Activated CD4-positive, alpha-beta T cell treated with anti-CD3 and anti-CD28 coated beads for 36 hours (primary cell): Measurements from ENCODE around the gene GALR2. TPM values are rescaled to one million over a fixed set of nuclear protein-coding genes. Genes with fewer than 3 reads are reported as not detected.
"Not testable (repeated sequence)": the region's sequence is repeated elsewhere in the genome, so short reads cannot be mapped to it uniquely, and the experiment has no call there.

Source experiments
- ATAC-seq: fragments of 200-7000 bp; cut with Tn5 transposase; one replicate; pipeline ENCODE4 v1.10.0; 2021; ENCODE audit warnings: mild to moderate bottlenecking, moderate library complexity
- CTCF ChIA-PET: fragments of 350-600 bp; sonication (Branson Sonifier 250); formaldehyde crosslinking; loops from one replicate; lab custom pipeline; 2021; ENCODE audit warnings: antibody characterized with exemption; lab: Charles Lee
- POLR2A ChIA-PET: fragments of 350-600 bp; sonication (Branson Sonifier 250); formaldehyde crosslinking; loops from one replicate; lab custom pipeline; 2021; ENCODE audit warnings: antibody characterized with exemption, inconsistent platforms; lab: Charles Lee
- DNase-seq: peaks from one replicate; pipeline ENCODE4 v3.0.0-alpha.2; 2020
- H3K27ac Mint-ChIP-seq: one replicate; pipeline ENCODE4 v1.8.0; 2021; ENCODE audit warnings: mixed read lengths
- H3K27me3 Mint-ChIP-seq: one replicate; pipeline ENCODE4 v1.8.0; 2021; ENCODE audit warnings: mixed read lengths
- H3K36me3 Mint-ChIP-seq: one replicate; pipeline ENCODE4 v1.8.0; 2021; ENCODE audit warnings: low read depth, mixed read lengths
- H3K4me1 Mint-ChIP-seq: one replicate; pipeline ENCODE4 v1.8.0; 2021; ENCODE audit warnings: mixed read lengths
- H3K4me3 Mint-ChIP-seq: one replicate; pipeline ENCODE4 v1.8.0; 2021; ENCODE audit warnings: mild to moderate bottlenecking, moderate library complexity, mixed read lengths
- H3K9me3 Mint-ChIP-seq: one replicate; pipeline ENCODE4 v1.8.0; 2021; ENCODE audit warnings: low read depth, mixed read lengths
- intact Hi-C, 2 experiments: fragments of 100-400 bp; cut with DNase I in 1 of 2; cut with micrococcal nuclease in 1 of 2; formaldehyde crosslinking; loops; one replicate each; pipeline versions ENCODE4 v1.14.2 to v1.15.1; 2022 to 2024; cut with DNase I, micrococcal nuclease
- total RNA-seq, 2 experiments: library from RNA; stranded (reverse); gene quantifications; one replicate each; pipeline ENCODE4 v1.2.3, GENCODE V29; 2021

The GALR2 gene
- total RNA-seq, 2 experiments from 2014 or later = 5.9 to 6.4 TPM

DNA sequence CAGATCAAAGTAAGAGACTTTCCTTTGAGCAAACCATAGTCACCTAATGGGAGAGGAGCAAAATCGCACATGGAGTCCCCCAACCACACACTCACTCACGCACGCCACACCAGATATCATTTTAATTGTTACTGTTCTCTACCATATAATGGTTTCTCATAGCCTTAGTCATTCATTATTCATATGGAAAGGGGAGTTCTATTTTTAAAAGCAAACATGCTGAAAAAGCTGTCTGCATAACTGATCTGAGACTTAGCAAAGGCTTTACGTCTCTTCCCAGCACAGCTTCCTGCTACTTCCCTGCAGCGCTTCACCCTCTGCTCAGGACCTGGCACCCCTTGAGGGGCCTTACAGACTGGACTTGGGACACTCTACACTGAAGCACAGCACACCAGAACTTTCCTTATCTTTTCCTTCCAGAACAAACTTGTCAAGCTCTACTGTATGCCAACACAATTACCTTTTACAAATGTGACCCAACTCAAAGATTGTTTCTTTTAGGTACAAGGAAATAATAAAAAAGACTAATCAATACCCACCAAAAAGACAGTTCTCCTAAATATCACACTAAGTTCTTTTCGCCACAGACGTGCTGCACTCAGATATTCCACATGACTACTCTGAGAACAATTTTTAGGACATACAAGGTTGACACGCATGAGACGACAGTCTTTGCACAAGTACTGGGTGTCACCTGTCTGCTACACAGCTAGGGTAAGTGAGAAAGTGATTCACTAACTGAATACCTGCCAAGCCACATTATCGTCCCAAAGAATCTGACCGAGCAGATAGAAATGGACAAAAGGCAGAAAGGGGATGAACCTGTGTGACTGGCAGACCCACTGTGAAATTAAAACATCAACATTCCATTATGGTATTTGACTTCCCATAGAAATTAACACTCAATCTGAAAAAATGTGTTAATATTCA lies 23.8 kb upstream of the GALR2 start:
- peak; percentile 54 for ATAC-seq
- H3K9me3 Mint-ChIP-seq = no peaks in the 10 kb centered on the region
- H3K27me3 Mint-ChIP-seq = no peaks in the 10 kb centered on the region
- no peak for DNase-seq
- H3K36me3 Mint-ChIP-seq = peaks cover 56% of the 10 kb centered on the region
- intact Hi-C loops = no loop called here
- peaks cover 36% of the 10 kb centered on the region for H3K4me1 Mint-ChIP-seq
- peak overlapping the region; percentile 9 for H3K27ac Mint-ChIP-seq
- CTCF ChIA-PET = interaction anchor here (0.6 to 0.7 kb wide), 2 partner anchors 201 to 206 kb away, joined by 3 to 4 read pairs; no protein-coding TSS in a partner anchor
- no peak overlapping the region for H3K4me3 Mint-ChIP-seq
- POLR2A ChIA-PET = no interaction called here

DNA sequence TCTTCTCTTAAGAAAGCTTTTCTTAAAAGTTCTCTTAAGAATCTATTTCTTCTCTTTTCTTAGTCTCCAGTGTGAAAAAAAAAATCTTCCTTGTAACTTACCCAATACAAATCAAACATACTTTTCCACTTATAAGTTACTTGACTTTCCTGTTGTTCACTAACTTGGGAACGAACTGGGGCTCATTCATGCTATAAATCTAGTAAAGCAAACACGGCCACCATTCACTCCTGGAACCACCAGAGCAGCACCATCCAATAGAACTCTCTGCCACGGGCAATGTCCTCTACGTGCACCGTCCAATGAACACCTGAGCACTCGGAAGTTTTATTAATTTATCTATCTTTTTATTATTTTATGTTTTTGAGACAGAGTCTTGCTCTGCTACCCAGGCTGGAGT lies 23.0 kb upstream of the GALR2 start:
- DNase-seq (no peak), ATAC-seq (no peak)
- intact Hi-C loops = no loop called here
- no peak overlapping the region for H3K4me3 Mint-ChIP-seq
- H3K27me3 Mint-ChIP-seq = no peaks in the 10 kb centered on the region
- peak overlapping the region; percentile 32 for H3K27ac Mint-ChIP-seq
- POLR2A ChIA-PET = no interaction called here
- peaks cover 58% of the 10 kb centered on the region for H3K36me3 Mint-ChIP-seq
- H3K4me1 Mint-ChIP-seq = peaks cover 41% of the 10 kb centered on the region
- CTCF ChIA-PET = no interaction called here
- no peaks in the 10 kb centered on the region for H3K9me3 Mint-ChIP-seq

DNA sequence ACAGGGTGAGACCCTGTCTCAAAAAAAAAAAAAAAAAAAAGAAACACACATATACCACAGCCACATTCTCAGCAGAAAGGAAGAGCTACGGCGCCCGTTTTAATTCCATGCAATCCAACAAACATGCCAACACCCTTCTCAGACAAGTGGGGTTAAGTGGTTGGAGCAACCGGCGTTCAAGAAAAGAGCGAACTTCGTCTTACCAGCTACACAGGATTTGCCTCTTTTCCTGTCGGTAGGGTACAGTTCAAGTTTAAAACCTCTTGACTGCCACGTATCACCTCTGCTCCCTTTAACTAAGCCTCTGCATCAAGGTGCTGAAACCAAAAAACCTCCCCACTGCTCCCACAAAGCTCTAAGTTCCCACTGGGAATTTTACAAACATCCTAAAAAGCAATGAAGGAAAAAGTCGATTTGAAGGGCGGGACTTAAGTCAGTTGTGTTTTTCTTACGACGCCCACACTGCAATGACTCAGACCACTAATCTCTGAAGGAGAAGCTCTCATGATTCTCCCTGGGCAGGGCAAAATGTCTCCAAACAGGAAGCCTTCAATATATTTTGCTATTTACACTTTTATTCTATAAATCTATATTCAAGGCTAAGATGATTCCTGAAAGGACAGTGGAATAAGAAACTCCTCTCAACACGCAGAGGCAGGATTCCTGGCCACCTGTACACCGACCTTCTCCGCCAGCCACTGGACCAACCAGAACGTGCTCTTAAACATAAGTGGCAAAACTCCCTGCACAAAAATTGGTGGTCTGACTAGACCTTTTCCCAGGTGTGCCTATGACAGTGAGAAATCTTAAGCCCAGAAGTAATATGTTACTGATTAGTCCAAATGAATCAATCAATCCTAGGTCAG lies 21.1 kb upstream of the GALR2 start:
- Mint-ChIP-seq H3K36me3 (peaks cover 63% of the 10 kb centered on the region), H3K27me3 (no peaks in the 10 kb centered on the region), H3K9me3 (no peaks in the 10 kb centered on the region), H3K27ac (peak overlapping the region; percentile 38), H3K4me1 (peaks cover 41% of the 10 kb centered on the region), H3K4me3 (no peak overlapping the region)
- CTCF ChIA-PET = interaction anchor here (0.5 to 2.2 kb wide), 7 partner anchors 9 to 226 kb away, joined by 3 to 15 read pairs (median 4); no protein-coding TSS in a partner anchor
- ATAC-seq (peak; percentile 74), DNase-seq (peak; percentile 62)
- POLR2A ChIA-PET = interaction anchor here (0.6 kb wide), 3 partner anchors 12 to 644 kb away, joined by 3 to 4 read pairs (median 3); no protein-coding TSS in a partner anchor
- intact Hi-C loops = no loop called here

DNA sequence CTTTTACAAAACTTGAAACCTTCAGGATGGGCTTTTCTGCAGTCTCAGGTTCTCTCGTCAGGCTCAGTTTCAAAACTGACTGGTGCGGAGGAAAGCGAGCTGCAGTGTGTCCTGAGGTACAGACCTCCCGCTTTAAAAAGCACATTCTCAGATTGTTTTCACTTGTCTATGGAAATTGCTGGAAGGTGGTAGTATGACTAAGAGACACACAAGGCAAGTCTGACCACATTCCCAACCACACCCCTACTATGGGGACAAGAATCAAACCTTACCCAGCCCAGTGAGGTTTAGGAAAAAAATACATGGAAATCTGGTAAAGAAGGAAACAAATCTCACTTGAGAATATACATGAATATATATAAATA lies 20.5 kb upstream of the GALR2 start:
- DNase-seq (no peak), ATAC-seq (peak; percentile 23)
- intact Hi-C loops = no loop called here
- no peaks in the 10 kb centered on the region for H3K27me3 Mint-ChIP-seq
- peaks cover 37% of the 10 kb centered on the region for H3K4me1 Mint-ChIP-seq
- peaks cover 63% of the 10 kb centered on the region for H3K36me3 Mint-ChIP-seq
- H3K9me3 Mint-ChIP-seq = no peaks in the 10 kb centered on the region
- peak overlapping the region; percentile 38 for H3K27ac Mint-ChIP-seq
- ChIA-PET POLR2A (interaction anchor here (0.6 kb wide), 1 partner anchor 12 kb away, joined by 3 read pairs; no protein-coding TSS in a partner anchor), CTCF (interaction anchor here (0.5 to 2.2 kb wide), 5 partner anchors 9 to 225 kb away, joined by 3 to 15 read pairs (median 4); no protein-coding TSS in a partner anchor)
- no peak overlapping the region for H3K4me3 Mint-ChIP-seq

DNA sequence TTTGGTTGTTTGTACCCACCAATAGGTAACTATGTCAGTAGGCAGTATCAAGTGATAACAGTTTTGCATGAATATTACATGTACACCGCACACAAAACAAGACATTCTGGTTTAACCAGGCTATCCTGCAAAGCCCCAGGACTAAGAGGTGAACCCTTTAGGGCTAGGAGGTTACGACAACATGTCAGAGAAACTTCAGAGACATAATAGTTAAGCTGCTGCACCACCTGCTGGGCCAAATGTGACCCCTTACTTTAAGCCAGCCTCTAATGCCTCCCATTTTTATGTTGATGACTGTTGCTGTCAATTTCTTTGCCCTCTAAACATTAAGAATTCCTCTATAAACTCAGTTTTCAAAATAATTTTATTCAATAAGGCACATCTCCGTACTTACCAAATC lies 17.7 kb upstream of the GALR2 start:
- H3K27me3 Mint-ChIP-seq = no peaks in the 10 kb centered on the region
- peaks cover 17% of the 10 kb centered on the region for H3K4me1 Mint-ChIP-seq
- no peak overlapping the region for H3K27ac Mint-ChIP-seq
- H3K9me3 Mint-ChIP-seq = no peaks in the 10 kb centered on the region
- DNase-seq = no peak
- CTCF ChIA-PET = interaction anchor here (1.0 to 1.7 kb wide), 2 partner anchors 9 to 42 kb away, joined by 3 to 6 read pairs; no protein-coding TSS in a partner anchor
- no peak for ATAC-seq
- POLR2A ChIA-PET = no interaction called here
- intact Hi-C loops = no loop called here
- peaks cover 60% of the 10 kb centered on the region for H3K36me3 Mint-ChIP-seq
- H3K4me3 Mint-ChIP-seq = no peak overlapping the region

DNA sequence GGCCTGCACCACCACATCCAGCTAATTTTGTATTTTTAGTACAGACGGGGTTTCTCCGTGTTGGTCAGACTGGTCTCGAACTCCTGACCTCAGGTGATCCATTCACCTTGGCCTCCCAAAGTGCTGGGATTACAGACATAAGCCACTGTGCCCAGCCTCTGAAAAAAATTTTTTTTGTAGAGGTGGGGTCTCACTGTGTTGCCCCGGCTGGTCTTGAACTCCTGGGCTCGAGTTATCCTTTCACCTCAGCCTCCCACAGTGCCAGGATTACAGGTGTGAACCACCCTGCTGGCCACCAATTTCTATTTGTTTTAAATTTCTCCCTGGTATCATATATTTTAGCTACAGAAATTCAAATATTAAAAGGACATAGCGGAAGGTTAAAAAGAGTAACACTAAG lies 16.3 kb upstream of the GALR2 start:
- H3K4me3 Mint-ChIP-seq, intact Hi-C loops, ATAC-seq, H3K27me3 Mint-ChIP-seq, DNase-seq, H3K9me3 Mint-ChIP-seq, H3K27ac Mint-ChIP-seq: not testable (repeated sequence)
- Mint-ChIP-seq H3K36me3 (peaks cover 62% of the 10 kb centered on the region), H3K4me1 (peaks cover 24% of the 10 kb centered on the region)
- POLR2A ChIA-PET = interaction anchor here (0.6 kb wide), 1 partner anchor 163 kb away, joined by 3 read pairs; no protein-coding TSS in a partner anchor
- CTCF ChIA-PET = interaction anchor here (0.6 kb wide), 1 partner anchor 25 kb away, joined by 4 read pairs; no protein-coding TSS in a partner anchor

DNA sequence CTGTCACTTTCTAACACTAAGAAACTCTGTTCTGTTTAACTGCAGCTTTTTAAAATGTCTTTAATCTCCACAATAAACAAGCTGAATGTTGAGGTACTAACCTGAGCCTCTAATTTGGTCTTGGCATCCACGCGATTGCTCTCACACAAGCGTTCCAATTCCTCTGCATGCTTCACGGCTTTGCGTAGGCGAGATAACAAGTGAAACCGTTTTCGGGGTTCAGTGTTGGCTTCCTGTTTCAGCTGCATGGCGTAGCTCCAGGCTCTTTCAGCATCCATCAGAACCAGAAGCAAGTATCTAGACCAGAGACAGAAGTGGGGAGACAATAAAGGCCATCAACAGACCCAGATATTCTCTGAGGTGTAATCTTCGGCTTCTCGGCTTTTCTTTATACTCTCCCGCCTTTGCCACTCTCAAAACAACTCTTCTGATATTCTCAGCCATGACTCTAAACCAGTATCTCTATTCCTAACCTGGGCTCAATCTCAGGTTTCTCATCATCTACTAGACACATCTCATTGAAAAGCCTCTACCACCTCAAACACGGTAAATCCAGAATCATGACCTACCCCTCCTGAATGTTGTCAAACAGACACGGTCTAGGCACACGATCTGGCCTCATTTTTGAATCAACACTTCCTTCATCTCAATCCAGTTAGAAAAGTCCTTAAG lies 10.6 kb upstream of the GALR2 start:
- peak; percentile 91 for ATAC-seq
- Mint-ChIP-seq H3K27ac (peak overlapping the region; percentile 81), H3K27me3 (no peaks in the 10 kb centered on the region), H3K4me3 (peak overlapping the region; percentile 63), H3K9me3 (no peaks in the 10 kb centered on the region), H3K4me1 (peaks cover 31% of the 10 kb centered on the region), H3K36me3 (peaks cover 66% of the 10 kb centered on the region)
- ChIA-PET POLR2A (interaction anchor here (0.6 to 1.5 kb wide), 2 partner anchors 8 to 1345 kb away, joined by 3 to 10 read pairs; partner anchors contain the start of gene SRP68), CTCF (interaction anchor here (0.6 to 3.2 kb wide), 10 partner anchors 10 to 434 kb away, joined by 3 to 16 read pairs (median 4); partner anchors contain the start of gene ZACN)
- peak; percentile 81 for DNase-seq
- intact Hi-C loops = loop anchor here in 1 of 2 experiments (1.0 kb wide), 1 partner anchor 7 kb away; no protein-coding TSS in a partner anchor

DNA sequence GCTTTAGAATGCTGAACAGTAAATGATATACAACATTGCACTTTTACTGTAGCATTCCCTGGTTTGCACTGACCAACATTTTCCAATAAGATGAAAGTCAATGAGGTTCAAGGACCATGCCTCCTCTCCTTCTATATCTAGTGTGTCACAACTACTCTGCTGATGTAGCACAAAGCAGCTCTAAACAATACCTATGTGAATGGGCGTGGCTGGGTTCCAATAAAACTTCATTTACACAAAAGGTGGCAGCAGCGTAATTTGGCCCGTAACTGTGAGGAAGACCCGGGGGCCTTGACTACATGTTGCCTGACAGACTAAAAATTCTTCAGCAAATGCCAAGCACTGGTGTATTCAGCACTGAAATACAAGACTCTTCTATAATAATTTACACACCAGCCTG lies 8.8 kb upstream of the GALR2 start:
- intact Hi-C loops = no loop called here
- H3K4me3 Mint-ChIP-seq = no peak overlapping the region
- peaks cover 63% of the 10 kb centered on the region for H3K36me3 Mint-ChIP-seq
- DNase-seq (no peak), ATAC-seq (no peak)
- peaks cover 38% of the 10 kb centered on the region for H3K4me1 Mint-ChIP-seq
- no peaks in the 10 kb centered on the region for H3K9me3 Mint-ChIP-seq
- peak overlapping the region; percentile 19 for H3K27ac Mint-ChIP-seq
- CTCF ChIA-PET = interaction anchor here (0.9 to 1.6 kb wide), 2 partner anchors 9 to 213 kb away, joined by 3 to 6 read pairs; no protein-coding TSS in a partner anchor
- H3K27me3 Mint-ChIP-seq = no peaks in the 10 kb centered on the region
- POLR2A ChIA-PET = interaction anchor here (0.6 kb wide), 1 partner anchor 90 kb away, joined by 3 read pairs; no protein-coding TSS in a partner anchor

DNA sequence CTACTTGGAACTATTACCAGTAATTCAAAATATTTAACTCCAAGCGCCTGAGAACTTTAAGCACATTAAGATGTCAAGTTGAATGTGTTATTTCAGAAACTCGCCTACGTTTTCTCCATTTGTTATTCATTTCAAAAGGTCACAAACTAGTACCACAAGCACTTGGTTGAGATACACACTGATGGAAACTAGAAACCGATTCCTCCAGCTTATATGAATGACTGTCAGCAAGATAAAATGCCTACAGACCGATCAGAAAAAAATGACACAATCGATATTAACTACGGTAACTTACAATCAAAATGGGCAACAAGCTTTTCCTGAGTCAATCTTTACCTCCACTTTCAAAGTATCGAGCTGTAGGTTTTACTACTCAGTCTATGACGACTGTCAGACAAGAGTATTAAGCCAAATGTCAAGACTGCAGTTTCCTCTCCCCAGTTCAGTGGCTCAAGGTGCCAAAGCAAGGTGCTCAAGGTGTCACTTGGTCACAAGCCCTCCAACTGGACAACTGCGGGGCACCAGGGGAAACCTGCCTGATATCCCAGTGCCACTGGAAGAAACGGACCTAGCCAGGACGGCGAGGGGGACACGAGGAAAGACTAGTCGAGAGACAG lies 2.9 kb upstream of the GALR2 start:
- Mint-ChIP-seq H3K36me3 (peaks cover 29% of the 10 kb centered on the region), H3K27me3 (peaks cover 23% of the 10 kb centered on the region), H3K4me3 (peak overlapping the region; percentile 94), H3K27ac (peak overlapping the region; percentile 100), H3K9me3 (no peaks in the 10 kb centered on the region), H3K4me1 (peaks cover 39% of the 10 kb centered on the region)
- peak; percentile 56 for DNase-seq
- ATAC-seq = peak; percentile 70
- intact Hi-C loops = loop anchor here in 1 of 2 experiments (1.0 to 5.0 kb wide), 14 partner anchors 8 to 656 kb away; partner anchors contain the start of genes ACOX1, EXOC7, FOXJ1 and JMJD6
- ChIA-PET POLR2A (interaction anchor here (0.6 to 1.8 kb wide), 9 partner anchors 8 to 656 kb away, joined by 3 to 19 read pairs (median 8); partner anchors contain the start of gene UBALD2), CTCF (interaction anchor here (0.6 to 1.3 kb wide), 9 partner anchors 9 to 1282 kb away, joined by 3 to 5 read pairs (median 3); no protein-coding TSS in a partner anchor)
